GM23248 (cell line): Measurements from ENCODE around the gene ZNF35.

ENCODE experiments used
- EZH2 ChIP-seq: fragments of 200-600 bp; sonication (generic); IDR thresholded peaks from 2 replicates; pipeline ENCODE4 v1.6.1; 2018; ENCODE audit warnings: antibody characterized with exemption, mild to moderate bottlenecking; ENCODE audit not compliant: insufficient read depth, poor library complexity, severe bottlenecking
- EZH2phosphoT487 ChIP-seq: fragments of 200-600 bp; sonication (generic); IDR thresholded peaks from 2 replicates; pipeline ENCODE4 v1.6.1; 2018; ENCODE audit warnings: antibody characterized with exemption, moderate library complexity, mild to moderate bottlenecking, low read depth; ENCODE audit not compliant: insufficient read depth

DNA sequence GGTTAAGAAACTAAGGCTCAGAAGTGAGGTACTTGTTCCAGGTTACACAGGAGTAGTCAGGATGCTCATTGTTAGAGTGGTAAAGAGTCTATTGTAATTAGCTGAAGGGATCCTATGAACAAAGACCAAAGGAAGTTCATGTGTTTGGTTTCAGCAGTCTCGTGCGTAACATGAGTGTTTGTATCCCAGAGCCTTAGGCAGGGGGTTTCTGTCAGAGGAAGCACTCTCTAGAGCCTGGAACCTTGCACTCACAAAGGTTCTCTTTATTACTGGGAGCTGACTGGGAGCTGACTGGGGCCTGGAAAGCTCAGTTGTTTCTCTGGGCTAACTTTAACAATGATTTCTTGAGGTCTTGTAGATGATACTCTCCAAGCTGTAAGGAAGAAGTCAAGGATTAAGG is 19.8 kb upstream of the ZNF35 start:
- TF ChIP-seq EZH2 (no peak), EZH2phosphoT487 (no peak)
